Omental fat pad (tissue), 4 donors: ENCODE measurements around the gene TOP2A. TPM values are rescaled to one million over a fixed set of nuclear protein-coding genes. Genes with fewer than 3 reads are reported as not detected.
"Not testable (repeated sequence)": the region's sequence is repeated elsewhere in the genome, so short reads cannot be mapped to it uniquely, and the experiment has no call there.

Experiments
- ATAC-seq: fragments of 150-250 bp; one replicate; pipeline ENCODE4 v1.9.1; 2016; ENCODE audit warnings: mild to moderate bottlenecking, moderate library complexity; ENCODE audit not compliant: low FRiP score
- DNase-seq: peaks from one replicate; pipeline ENCODE4 v3.0.0-alpha.2; 2019; ENCODE audit warnings: low spot score
- CTCF ChIP-seq, 3 donors: fragments of 450-650 bp; IDR thresholded peaks; one replicate each; pipeline ENCODE4 v1.5.1; 2016 to 2017; ENCODE audit warnings: antibody characterized with exemption in 3 of 3, mild to moderate bottlenecking in 3 of 3, moderate library complexity in 2 of 3
- total RNA-seq, 4 donors: library from RNA; depleted of rRNA; stranded (reverse); fragments of >200 nt; gene quantifications; one replicate each; pipeline ENCODE4 v1.1.0, GENCODE V29; 2016

The TOP2A gene
- total RNA-seq, 4 donors from 2014 or later = 0.65 to 12.7 (median 2.3) TPM

- DNase-seq (no peak), ATAC-seq (no peak)
- no peak for TF ChIP-seq CTCF (IDR thresholded peaks at IDR 0.05)
Observed at GRCh38 chr17:40382251-40382650, 35.4 kb downstream of the TOP2A start.

DNA sequence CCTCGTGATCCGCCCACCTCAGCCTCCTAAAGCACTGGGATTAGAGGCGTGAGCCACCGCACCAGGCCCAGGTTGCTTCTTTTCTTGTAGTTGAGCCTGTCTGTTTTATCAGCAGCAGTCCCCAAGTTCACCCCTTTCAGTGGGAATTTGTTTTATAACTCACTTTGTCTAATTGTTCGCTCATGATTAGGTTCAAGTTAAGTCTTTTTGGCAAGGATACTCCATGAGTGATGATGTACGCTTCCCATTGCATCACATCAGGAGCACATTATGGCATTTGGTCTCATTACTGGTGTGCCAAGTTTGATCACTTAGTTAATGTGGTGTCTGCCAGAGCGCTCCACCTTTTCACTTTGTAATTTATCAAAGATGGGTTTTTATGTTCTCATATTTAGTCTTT, 38.7 kb downstream of the TOP2A start:
- no peak for ATAC-seq
- TF ChIP-seq CTCF (IDR thresholded peaks at IDR 0.05) = no peak
- no peak for DNase-seq

DNA sequence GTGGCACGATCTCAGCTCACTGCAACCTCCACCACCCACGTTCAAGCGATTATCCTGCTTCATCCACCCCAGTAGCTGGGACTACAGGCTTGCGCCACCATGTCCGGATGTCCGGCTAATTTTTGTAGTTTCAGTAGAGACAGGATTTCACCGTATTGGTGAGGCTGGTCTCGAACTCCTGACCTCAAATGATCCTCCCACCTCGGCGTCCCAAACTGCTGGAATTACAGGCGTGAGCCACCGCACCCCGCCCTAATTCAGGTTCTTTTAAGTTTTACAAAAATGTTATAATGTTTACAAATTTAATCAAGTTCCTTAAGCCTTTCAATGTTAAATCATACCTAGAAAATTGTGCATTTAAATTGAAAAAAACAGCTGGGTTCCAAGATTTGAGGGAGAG, 39.9 kb downstream of the TOP2A start:
- ATAC-seq = no peak
- TF ChIP-seq CTCF (IDR thresholded peaks at IDR 0.05) = no peak
- no peak for DNase-seq

GRCh38 chr17:40376541-40376940, 41.2 kb downstream of the TOP2A start:
- not testable (repeated sequence) for ATAC-seq, DNase-seq

- not testable (repeated sequence) for DNase-seq
Observed at GRCh38 chr17:40375786-40376185, 41.9 kb downstream of the TOP2A start.

GRCh38 chr17:40374821-40375498, 42.7 kb downstream of the TOP2A start:
- TF ChIP-seq CTCF (IDR thresholded peaks at IDR 0.05) = no peak
- ATAC-seq (no peak), DNase-seq (no peak)

More at GRCh38 chr17:40375786-40376185, 41.9 kb downstream of the TOP2A start:
- not testable (repeated sequence) for ATAC-seq

DNA sequence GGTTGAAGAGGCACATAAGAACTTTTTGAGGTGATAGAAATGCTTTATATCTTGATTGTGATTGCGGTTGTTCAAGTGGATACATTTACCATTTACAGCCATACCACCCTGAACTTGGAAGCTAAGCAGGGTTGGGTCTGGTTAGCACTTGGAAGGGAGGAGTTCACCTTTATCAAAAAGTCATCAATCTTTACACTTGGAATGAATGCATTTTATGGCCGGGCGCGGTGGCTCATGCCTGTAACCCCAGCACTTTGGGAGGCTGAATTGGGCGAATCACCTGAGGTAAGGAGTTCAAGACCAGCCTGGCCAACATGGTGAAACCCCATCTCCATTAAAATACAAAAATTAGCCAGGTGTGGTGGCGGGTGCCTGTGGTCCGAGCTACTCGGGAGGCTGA, 43.7 kb downstream of the TOP2A start:
- TF ChIP-seq CTCF (IDR thresholded peaks at IDR 0.05) = no peak
- DNase-seq = no peak
- ATAC-seq = no peak

GRCh38 chr17:40373324-40373723, 44.4 kb downstream of the TOP2A start:
- no peak for TF ChIP-seq CTCF (IDR thresholded peaks at IDR 0.05)
- DNase-seq (no peak), ATAC-seq (no peak)

GRCh38 chr17:40372644-40373043, 45.1 kb downstream of the TOP2A start:
- not testable (repeated sequence) for ATAC-seq

More at GRCh38 chr17:40372644-40373043, 45.1 kb downstream of the TOP2A start:
- DNase-seq = not testable (repeated sequence)
